ENCODE results near the gene PRUNE1.

DNA sequence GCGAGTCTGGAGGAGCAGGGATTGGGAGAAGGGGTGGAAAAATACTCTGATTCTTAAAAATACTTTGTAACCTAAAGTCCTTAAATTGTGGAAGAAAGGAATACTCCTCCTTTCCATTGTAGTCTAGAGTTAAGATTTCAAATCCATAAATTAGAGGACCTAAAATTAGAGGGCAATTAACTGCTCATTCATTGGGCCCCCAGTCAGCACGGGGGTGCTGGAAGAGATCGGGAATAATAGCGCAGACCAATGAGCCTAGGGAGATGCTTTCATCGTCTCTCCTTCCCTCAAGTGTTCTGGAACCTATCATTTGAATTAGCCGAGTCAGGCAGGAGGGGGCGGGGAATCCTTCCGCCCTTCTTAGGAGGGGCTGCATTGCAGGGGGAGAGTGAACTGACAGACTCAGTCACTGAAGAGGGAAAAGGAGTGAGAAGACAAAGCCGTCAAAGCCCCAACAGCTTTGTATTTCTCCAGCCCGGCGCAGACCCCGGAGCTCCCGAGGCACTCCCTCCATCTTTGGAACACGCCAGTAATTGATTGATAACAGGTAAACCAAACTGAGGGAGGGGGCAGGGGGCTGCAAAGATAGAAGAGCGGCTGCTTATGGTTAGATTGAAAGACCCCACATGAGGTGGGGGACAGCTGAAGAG lies 51.9 kb downstream of the PRUNE1 start, which contains the start of gene MLLT11:
- no peak for TF ChIP-seq POLR2A (IDR thresholded peaks at IDR 0.05; ENCODE audit: low read depth, low read length)
- no peak for TF ChIP-seq TAF1 (IDR thresholded peaks at IDR 0.05; ENCODE audit: low read depth, low read length)
- no peak for TF ChIP-seq POLR2AphosphoS5 (IDR thresholded peaks at IDR 0.05; ENCODE audit: low read depth, low read length)
- TF ChIP-seq SPI1 (IDR thresholded peaks at IDR 0.05; ENCODE audit: low read depth, low read length): no peak

Measured in GM12891 (cell line).